OCI-LY7 (cell line): ENCODE results near the gene PHF8. TPM values are rescaled to one million over a fixed set of nuclear protein-coding genes. Genes with fewer than 3 reads are reported as not detected.

Source experiments
- BruUV-seq: library from RNA; stranded (reverse); fragments of 400-500 nt; replicated peaks from 2 replicates; lab custom pipeline; 2021; lab: Mats Ljungman, UMichigan
- CTCF ChIA-PET: fragments of 300-600 bp; sonication (Branson Sonifier 250); formaldehyde crosslinking; loops from one replicate; lab custom pipeline; 2022; ENCODE audit warnings: antibody characterized with exemption; ENCODE audit not compliant: unreplicated experiment; lab: Charles Lee
- POLR2A ChIA-PET: fragments of 300-600 bp; sonication (Branson Sonifier 250); formaldehyde crosslinking; loops from one replicate; lab custom pipeline; 2022; ENCODE audit warnings: antibody characterized with exemption; lab: Charles Lee
- DNase-seq: peaks from one replicate; pipeline ENCODE4 v3.0.0-alpha.2; 2015; ENCODE audit warnings: low spot score
- H2AFZ ChIP-seq: fragments of 200-600 bp; sonication (generic), shearing (Covaris generic); 2 replicates; pipeline ENCODE4 v1.6.1; 2014; ENCODE audit warnings: mild to moderate bottlenecking, antibody characterized with exemption, low read length, moderate library complexity
- H3K27ac ChIP-seq: fragments of 200-600 bp; sonication (generic); 2 replicates; pipeline ENCODE4 v1.5.1; 2014; ENCODE audit warnings: mixed run types, low read depth, mild to moderate bottlenecking, moderate library complexity, low read length, inconsistent platforms; ENCODE audit not compliant: poor library complexity, severe bottlenecking
- H3K36me3 ChIP-seq: fragments of 200-600 bp; sonication (generic); 2 replicates; pipeline ENCODE4 v1.6.1; 2014; ENCODE audit warnings: mild to moderate bottlenecking, antibody characterized with exemption, low read length, moderate library complexity, mixed read lengths; ENCODE audit not compliant: insufficient read depth
- H3K4me1 ChIP-seq: fragments of 200-600 bp; sonication (generic); 2 replicates; pipeline ENCODE4 v1.5.1; 2014; ENCODE audit warnings: mild to moderate bottlenecking, low read length; ENCODE audit not compliant: insufficient read depth, poor library complexity, severe bottlenecking
- H3K4me2 ChIP-seq: fragments of 200-600 bp; sonication (generic); 2 replicates; pipeline ENCODE4 v1.6.1; 2014; ENCODE audit warnings: mild to moderate bottlenecking, low read length
- H3K4me3 ChIP-seq: fragments of 200-600 bp; sonication (generic); 2 replicates; pipeline ENCODE4 v1.5.1; 2014; ENCODE audit warnings: mild to moderate bottlenecking, low read depth, low read length; ENCODE audit not compliant: poor library complexity, severe bottlenecking
- H3K79me2 ChIP-seq: fragments of 200-600 bp; sonication (generic); 2 replicates; pipeline ENCODE4 v1.6.1; 2016; ENCODE audit warnings: low read depth, mild to moderate bottlenecking, low read length, moderate library complexity, mixed read lengths; ENCODE audit not compliant: insufficient read depth
- H3K9me2 ChIP-seq: fragments of 200-600 bp; sonication (generic); 2 replicates; pipeline ENCODE4 v1.6.1; 2016; ENCODE audit warnings: mild to moderate bottlenecking, low read length, mixed read lengths; ENCODE audit not compliant: insufficient read depth
- H3K9me3 ChIP-seq: fragments of 200-600 bp; sonication (generic); 2 replicates; pipeline ENCODE4 v1.6.1; 2014; ENCODE audit warnings: mild to moderate bottlenecking, mixed run types, low read length, mixed read lengths
- H4K20me1 ChIP-seq: fragments of 200-600 bp; sonication (generic); 2 replicates; pipeline ENCODE4 v1.6.1; 2014; ENCODE audit warnings: mild to moderate bottlenecking, antibody characterized with exemption, low read length, moderate library complexity, mixed read lengths; ENCODE audit not compliant: insufficient read depth
- EZH2phosphoT487 ChIP-seq: fragments of 200-600 bp; sonication (generic); IDR thresholded peaks from 2 replicates; pipeline ENCODE4 v1.6.1; 2018; ENCODE audit warnings: low read depth, borderline replicate concordance, mild to moderate bottlenecking, mixed run types, antibody characterized with exemption, low read length, moderate library complexity, mixed read lengths
- intact Hi-C: fragments of 100-400 bp; cut with micrococcal nuclease; formaldehyde crosslinking; loops from one replicate; pipeline ENCODE4 v1.10.0; 2022; ENCODE audit not compliant: unreplicated experiment
- total RNA-seq, 2 experiments: library from RNA; depleted of rRNA in 1 of 2; stranded (reverse); fragments of >200 nt in 1 of 2; shearing (Covaris generic) in 1 of 2; gene quantifications; 2 replicates each; pipeline ENCODE4 v1.2.3, GENCODE V29; 2014 to 2022
- TF ChIP-seq, protein P1 (sequence below): fragments of 200-600 bp; sonication (generic); conservative IDR thresholded peaks from 2 replicates; pipeline ENCODE4 v1.5.1; 2014; ENCODE audit warnings: mild to moderate bottlenecking, antibody characterized with exemption, low read length, moderate library complexity, mixed read lengths

The PHF8 gene
- total RNA-seq, 2 experiments from 2014 or later, result 29.7 to 44.2 TPM

DNA sequence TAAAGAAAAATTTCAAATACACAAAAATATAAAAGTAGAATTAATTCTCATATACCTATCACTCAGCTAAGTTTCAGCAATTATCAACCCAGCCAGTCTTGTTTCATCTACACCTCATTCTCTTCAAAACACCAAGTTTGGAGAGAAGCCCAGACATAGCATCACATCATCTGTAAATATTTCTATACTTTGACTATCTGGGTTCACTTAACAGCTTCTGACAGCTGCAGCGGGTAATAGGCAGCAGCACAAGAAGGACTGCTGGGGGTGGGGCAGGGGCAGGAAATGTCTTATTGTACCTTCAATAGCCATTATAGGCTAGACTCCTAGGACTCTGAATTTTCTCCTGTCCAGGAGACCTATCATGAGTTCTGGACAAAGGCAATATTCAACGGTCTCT lies 54.1 kb downstream of the PHF8 start:
- CTCF ChIA-PET, result no interaction called here
- DNase-seq, result no peak
- POLR2A ChIA-PET, result no interaction called here

DNA sequence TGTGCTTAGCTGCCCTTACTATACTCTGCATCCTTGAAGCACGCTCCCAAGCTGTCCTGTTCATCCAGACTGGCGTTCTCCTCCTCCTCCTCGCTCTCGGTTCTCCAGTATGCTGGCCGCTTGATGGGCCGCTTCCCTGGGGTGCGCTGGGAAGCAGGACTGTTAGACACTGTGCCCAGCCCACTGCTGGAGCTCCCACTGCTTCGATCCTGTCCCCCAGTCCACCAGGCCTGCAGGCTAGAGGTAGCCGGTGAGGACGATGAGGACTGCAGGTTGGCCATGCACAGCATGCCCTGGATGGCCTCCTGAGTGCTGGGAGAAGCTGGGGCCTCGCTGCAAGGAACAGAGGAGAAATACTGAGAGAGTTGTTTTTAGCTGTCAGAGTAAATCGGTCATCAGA lies 59.4 kb downstream of the PHF8 start:
- Histone ChIP-seq H3K9me2 (no peaks in the 10 kb centered on the region), H3K79me2 (no peaks in the 10 kb centered on the region), H3K9me3 (no peaks in the 10 kb centered on the region), H3K36me3 (peaks cover 60% of the 10 kb centered on the region), H3K4me3 (no peak overlapping the region), H2AFZ (no peak overlapping the region), H3K4me1 (no peaks in the 10 kb centered on the region), H4K20me1 (no peaks in the 10 kb centered on the region), H3K4me2 (no peak overlapping the region), H3K27ac (no peak overlapping the region)
- no TSS peak for BruUV-seq
- DNase-seq, result no peak
- CTCF ChIA-PET, result no interaction called here
- TF ChIP-seq, protein P1, sequence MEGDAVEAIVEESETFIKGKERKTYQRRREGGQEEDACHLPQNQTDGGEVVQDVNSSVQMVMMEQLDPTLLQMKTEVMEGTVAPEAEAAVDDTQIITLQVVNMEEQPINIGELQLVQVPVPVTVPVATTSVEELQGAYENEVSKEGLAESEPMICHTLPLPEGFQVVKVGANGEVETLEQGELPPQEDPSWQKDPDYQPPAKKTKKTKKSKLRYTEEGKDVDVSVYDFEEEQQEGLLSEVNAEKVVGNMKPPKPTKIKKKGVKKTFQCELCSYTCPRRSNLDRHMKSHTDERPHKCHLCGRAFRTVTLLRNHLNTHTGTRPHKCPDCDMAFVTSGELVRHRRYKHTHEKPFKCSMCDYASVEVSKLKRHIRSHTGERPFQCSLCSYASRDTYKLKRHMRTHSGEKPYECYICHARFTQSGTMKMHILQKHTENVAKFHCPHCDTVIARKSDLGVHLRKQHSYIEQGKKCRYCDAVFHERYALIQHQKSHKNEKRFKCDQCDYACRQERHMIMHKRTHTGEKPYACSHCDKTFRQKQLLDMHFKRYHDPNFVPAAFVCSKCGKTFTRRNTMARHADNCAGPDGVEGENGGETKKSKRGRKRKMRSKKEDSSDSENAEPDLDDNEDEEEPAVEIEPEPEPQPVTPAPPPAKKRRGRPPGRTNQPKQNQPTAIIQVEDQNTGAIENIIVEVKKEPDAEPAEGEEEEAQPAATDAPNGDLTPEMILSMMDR, result no peak
- TF ChIP-seq EZH2phosphoT487, result no peak
- intact Hi-C loops, result no loop called here
- POLR2A ChIA-PET, result no interaction called here

More for the DNA sequence above, 54.1 kb downstream of the PHF8 start:
- no peaks in the 10 kb centered on the region for H4K20me1 ChIP-seq
- no peak overlapping the region for H2AFZ ChIP-seq
- BruUV-seq, result no TSS peak
- H3K36me3 ChIP-seq, result peaks cover 63% of the 10 kb centered on the region
- no peaks in the 10 kb centered on the region for H3K9me3 ChIP-seq
- no peaks in the 10 kb centered on the region for H3K9me2 ChIP-seq
- H3K79me2 ChIP-seq, result no peaks in the 10 kb centered on the region
- H3K4me1 ChIP-seq, result no peaks in the 10 kb centered on the region
- no peak overlapping the region for H3K4me2 ChIP-seq
- H3K4me3 ChIP-seq, result no peak overlapping the region
- no peak for TF ChIP-seq EZH2phosphoT487
- TF ChIP-seq, protein P1, result no peak
- intact Hi-C loops, result no loop called here
- H3K27ac ChIP-seq, result no peak overlapping the region

DNA sequence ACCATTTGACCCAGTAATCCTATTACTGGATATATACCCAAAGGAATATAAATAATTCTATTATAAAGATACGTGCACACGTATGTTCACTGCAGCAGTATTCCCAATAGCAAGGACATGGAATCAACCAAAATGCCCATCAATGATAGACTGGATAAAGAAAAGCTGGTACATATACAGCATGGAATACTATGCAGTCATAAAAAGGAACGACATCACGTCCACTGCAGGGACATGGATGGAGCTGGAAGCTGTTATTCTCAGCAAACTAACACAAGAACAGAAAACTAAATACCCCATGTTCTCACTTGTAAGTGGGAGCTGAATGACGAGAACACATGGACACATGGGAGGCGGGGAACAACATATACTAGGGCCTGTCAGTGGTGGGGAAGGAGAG lies 69.7 kb downstream of the PHF8 start:
- Histone ChIP-seq H3K4me3 (no peak overlapping the region), H3K79me2 (no peaks in the 10 kb centered on the region), H4K20me1 (no peaks in the 10 kb centered on the region), H3K9me2 (no peaks in the 10 kb centered on the region), H3K9me3 (peaks cover 2% of the 10 kb centered on the region; the same call in 1 of the 2 replicates), H3K27ac (no peak overlapping the region), H2AFZ (no peak overlapping the region), H3K4me2 (no peak overlapping the region), H3K36me3 (peaks cover 44% of the 10 kb centered on the region), H3K4me1 (no peaks in the 10 kb centered on the region)
- no peak for DNase-seq
- ChIA-PET CTCF (no interaction called here), POLR2A (no interaction called here)
- intact Hi-C loops, result no loop called here
- TF ChIP-seq EZH2phosphoT487, result no peak
- no TSS peak for BruUV-seq
